K562 (cell line): Measurements from ENCODE around the gene OR2V2. TPM values are rescaled to one million over a fixed set of nuclear protein-coding genes. Genes with fewer than 3 reads are reported as not detected.

ENCODE experiments used
- NR2F6 ChIP-seq: fragments of 450-650 bp; formaldehyde crosslinking; IDR thresholded peaks from 2 replicates; pipeline ENCODE4 v1.4.0; 2020; ENCODE audit warnings: mild to moderate bottlenecking
- TFAM ChIP-seq: fragments of 250-450 bp; sonication (Bioruptor Pico); conservative IDR thresholded peaks from 2 replicates; pipeline ENCODE4 v1.5.0; 2021; ENCODE audit warnings: mild to moderate bottlenecking, moderate library complexity
- ZNF12 ChIP-seq: sonication (generic); formaldehyde crosslinking; IDR thresholded peaks from 2 replicates; pipeline ENCODE4 v1.4.0; 2020; ENCODE audit warnings: mild to moderate bottlenecking, missing genetic modification reagents
- polyA plus RNA-seq, 8 experiments: library from polyadenylated mRNA; depleted of rRNA in 4 of 8; stranded (reverse) in 5 of 8; unstranded in 3 of 8; fragments of >200 nt; fragmentation: Nextera tagmentation in 2 of 8; fragmentation: Illumina TruSeq in 1 of 8; extraction: Ambion mirVana in 2 of 8; extraction: Trizol in 1 of 8; gene quantifications; 2 replicates each; pipeline versions ENCODE4 v1.2.1 to v1.2.3, GENCODE V29; 2011 to 2014; ENCODE audit warnings: inconsistent platforms in 1 of 8, missing spikeins in 1 of 8
- total RNA-seq, 7 experiments: library from RNA; depleted of rRNA in 6 of 7; stranded (reverse); fragments of >200 nt in 6 of 7; fragmentation: Illumina TruSeq in 2 of 7; extraction: Trizol in 2 of 7; gene quantifications; 2 replicates each; pipeline versions ENCODE4 v1.2.1 to v1.2.3, GENCODE V29; 2011 to 2021; ENCODE audit warnings: low replicate concordance in 1 of 7
- TF ChIP-seq, protein P1 (sequence below): fragments of 450-650 bp; IDR thresholded peaks from 2 replicates; pipeline ENCODE4 v1.6.1; 2016; ENCODE audit warnings: low read depth
- TF ChIP-seq, protein P2 (sequence below): fragments of 250-450 bp; sonication (Bioruptor Pico); IDR thresholded peaks from 2 replicates; pipeline ENCODE4 v1.5.0; 2020; ENCODE audit warnings: mild to moderate bottlenecking
- TF ChIP-seq, protein P3 (sequence below): fragments of 250-450 bp; sonication (Bioruptor Pico); IDR thresholded peaks from 2 replicates; pipeline ENCODE4 v1.5.0; 2021
- TF ChIP-seq, protein P4 (sequence below): IDR thresholded peaks from 2 replicates; pipeline ENCODE4 v1.6.1; 2011; ENCODE audit warnings: borderline replicate concordance, low read depth, mild to moderate bottlenecking, moderate library complexity, low read length; ENCODE audit not compliant: insufficient read depth, poor library complexity, severe bottlenecking
- TF ChIP-seq, protein P5 (sequence below): fragments of 450-650 bp; formaldehyde crosslinking; conservative IDR thresholded peaks from 2 replicates; pipeline ENCODE4 v1.4.0; 2022; ENCODE audit warnings: mild to moderate bottlenecking, missing genetic modification characterization

OR2V2 gene
- total and polyA plus RNA-seq, 9 of the 15 experiments (the other 6 are each of a cell fraction or from before 2014, with no cell fraction given) = 0.01 TPM; not detected in 8

DNA sequence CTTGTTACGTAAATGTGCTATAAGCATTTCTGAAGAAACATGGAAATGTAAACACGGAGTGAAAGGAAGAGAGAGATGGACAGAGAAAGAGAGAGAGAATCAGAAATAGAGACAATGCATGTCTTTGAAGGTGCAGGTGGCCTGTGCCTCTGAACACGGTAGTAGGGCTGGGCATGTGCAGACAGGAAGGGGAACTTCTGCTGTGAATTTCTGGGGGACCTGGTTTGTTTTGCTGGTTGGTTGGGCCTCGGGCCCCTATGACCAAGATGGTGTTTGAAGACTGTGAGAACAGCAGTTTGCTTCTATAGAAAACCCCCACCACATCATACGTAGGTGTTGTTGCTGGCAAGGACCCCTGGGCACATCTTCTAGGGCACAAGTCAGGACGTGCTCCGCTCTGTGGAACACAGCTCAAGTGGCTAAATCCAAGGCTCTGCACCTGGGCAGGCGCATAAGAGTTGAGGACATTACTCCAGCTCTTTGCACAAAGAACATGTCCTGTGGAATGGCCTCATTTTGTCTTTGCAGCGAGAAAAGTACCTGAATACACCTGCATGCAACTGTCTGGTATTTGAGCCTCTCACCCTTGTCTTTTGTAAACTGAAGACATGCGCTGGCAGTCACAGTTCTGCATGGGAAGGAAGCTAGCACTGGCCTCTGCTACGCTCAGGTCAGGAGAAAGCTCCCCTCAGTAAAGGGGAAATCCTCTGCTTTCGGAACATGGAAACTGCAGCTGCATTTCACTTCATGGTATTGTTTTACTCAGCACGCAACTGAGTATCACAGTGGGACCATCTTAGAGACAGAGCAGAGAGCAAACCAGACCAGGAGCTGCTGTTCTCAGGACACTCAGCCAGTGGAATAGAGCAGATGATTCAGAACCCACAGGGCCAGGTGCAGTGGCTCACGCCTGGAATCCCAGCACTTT lies 2.7 kb downstream of the OR2V2 start (continued):
- TF ChIP-seq, protein P1, sequence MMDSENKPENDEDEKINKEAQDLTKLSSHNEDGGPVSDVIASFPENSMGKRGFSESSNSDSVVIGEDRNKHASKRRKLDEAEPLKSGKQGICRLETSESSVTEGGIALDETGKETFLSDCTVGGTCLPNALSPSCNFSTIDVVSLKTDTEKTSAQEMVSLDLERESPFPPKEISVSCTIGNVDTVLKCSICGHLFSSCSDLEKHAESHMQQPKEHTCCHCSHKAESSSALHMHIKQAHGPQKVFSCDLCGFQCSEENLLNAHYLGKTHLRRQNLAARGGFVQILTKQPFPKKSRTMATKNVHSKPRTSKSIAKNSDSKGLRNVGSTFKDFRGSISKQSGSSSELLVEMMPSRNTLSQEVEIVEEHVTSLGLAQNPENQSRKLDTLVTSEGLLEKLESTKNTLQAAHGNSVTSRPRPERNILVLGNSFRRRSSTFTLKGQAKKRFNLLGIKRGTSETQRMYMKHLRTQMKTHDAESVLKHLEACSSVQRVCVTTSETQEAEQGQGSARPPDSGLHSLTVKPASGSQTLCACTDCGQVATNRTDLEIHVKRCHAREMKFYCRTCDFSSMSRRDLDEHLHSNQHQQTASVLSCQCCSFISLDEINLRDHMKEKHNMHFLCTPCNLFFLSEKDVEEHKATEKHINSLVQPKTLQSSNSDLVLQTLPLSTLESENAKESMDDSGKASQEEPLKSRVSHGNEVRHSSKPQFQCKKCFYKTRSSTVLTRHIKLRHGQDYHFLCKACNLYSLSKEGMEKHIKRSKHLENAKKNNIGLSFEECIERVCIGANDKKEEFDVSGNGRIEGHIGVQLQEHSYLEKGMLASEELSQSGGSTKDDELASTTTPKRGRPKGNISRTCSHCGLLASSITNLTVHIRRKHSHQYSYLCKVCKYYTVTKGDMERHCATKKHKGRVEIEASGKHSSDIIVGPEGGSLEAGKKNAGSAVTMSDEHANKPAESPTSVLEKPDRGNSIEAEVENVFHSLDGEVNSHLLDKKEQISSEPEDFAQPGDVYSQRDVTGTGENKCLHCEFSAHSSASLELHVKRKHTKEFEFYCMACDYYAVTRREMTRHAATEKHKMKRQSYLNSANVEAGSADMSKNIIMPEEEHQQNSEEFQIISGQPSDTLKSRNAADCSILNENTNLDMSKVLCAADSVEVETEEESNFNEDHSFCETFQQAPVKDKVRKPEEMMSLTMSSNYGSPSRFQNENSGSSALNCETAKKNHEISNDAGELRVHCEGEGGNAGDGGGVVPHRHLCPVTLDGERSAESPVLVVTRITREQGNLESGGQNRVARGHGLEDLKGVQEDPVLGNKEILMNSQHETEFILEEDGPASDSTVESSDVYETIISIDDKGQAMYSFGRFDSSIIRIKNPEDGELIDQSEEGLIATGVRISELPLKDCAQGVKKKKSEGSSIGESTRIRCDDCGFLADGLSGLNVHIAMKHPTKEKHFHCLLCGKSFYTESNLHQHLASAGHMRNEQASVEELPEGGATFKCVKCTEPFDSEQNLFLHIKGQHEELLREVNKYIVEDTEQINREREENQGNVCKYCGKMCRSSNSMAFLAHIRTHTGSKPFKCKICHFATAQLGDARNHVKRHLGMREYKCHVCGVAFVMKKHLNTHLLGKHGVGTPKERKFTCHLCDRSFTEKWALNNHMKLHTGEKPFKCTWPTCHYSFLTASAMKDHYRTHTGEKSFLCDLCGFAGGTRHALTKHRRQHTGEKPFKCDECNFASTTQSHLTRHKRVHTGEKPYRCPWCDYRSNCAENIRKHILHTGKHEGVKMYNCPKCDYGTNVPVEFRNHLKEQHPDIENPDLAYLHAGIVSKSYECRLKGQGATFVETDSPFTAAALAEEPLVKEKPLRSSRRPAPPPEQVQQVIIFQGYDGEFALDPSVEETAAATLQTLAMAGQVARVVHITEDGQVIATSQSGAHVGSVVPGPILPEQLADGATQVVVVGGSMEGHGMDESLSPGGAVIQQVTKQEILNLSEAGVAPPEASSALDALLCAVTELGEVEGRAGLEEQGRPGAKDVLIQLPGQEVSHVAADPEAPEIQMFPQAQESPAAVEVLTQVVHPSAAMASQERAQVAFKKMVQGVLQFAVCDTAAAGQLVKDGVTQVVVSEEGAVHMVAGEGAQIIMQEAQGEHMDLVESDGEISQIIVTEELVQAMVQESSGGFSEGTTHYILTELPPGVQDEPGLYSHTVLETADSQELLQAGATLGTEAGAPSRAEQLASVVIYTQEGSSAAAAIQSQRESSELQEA = no peak
- TF ChIP-seq NR2F6 (no peak), ZNF12 (CRISPR knock-in tag) (no peak), TFAM (CRISPR knock-in tag) (no peak)
- TF ChIP-seq, protein P2, sequence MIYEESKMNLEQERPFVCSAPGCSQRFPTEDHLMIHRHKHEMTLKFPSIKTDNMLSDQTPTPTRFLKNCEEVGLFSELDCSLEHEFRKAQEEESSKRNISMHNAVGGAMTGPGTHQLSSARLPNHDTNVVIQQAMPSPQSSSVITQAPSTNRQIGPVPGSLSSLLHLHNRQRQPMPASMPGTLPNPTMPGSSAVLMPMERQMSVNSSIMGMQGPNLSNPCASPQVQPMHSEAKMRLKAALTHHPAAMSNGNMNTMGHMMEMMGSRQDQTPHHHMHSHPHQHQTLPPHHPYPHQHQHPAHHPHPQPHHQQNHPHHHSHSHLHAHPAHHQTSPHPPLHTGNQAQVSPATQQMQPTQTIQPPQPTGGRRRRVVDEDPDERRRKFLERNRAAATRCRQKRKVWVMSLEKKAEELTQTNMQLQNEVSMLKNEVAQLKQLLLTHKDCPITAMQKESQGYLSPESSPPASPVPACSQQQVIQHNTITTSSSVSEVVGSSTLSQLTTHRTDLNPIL (CRISPR knock-in tag) = no peak
- TF ChIP-seq, protein P3, sequence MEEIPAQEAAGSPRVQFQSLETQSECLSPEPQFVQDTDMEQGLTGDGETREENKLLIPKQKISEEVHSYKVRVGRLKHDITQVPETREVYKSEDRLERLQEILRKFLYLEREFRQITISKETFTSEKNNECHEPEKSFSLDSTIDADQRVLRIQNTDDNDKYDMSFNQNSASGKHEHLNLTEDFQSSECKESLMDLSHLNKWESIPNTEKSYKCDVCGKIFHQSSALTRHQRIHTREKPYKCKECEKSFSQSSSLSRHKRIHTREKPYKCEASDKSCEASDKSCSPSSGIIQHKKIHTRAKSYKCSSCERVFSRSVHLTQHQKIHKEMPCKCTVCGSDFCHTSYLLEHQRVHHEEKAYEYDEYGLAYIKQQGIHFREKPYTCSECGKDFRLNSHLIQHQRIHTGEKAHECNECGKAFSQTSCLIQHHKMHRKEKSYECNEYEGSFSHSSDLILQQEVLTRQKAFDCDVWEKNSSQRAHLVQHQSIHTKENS = no peak
- TF ChIP-seq, protein P4, sequence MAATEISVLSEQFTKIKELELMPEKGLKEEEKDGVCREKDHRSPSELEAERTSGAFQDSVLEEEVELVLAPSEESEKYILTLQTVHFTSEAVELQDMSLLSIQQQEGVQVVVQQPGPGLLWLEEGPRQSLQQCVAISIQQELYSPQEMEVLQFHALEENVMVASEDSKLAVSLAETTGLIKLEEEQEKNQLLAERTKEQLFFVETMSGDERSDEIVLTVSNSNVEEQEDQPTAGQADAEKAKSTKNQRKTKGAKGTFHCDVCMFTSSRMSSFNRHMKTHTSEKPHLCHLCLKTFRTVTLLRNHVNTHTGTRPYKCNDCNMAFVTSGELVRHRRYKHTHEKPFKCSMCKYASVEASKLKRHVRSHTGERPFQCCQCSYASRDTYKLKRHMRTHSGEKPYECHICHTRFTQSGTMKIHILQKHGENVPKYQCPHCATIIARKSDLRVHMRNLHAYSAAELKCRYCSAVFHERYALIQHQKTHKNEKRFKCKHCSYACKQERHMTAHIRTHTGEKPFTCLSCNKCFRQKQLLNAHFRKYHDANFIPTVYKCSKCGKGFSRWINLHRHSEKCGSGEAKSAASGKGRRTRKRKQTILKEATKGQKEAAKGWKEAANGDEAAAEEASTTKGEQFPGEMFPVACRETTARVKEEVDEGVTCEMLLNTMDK = no peak
- TF ChIP-seq, protein P5, sequence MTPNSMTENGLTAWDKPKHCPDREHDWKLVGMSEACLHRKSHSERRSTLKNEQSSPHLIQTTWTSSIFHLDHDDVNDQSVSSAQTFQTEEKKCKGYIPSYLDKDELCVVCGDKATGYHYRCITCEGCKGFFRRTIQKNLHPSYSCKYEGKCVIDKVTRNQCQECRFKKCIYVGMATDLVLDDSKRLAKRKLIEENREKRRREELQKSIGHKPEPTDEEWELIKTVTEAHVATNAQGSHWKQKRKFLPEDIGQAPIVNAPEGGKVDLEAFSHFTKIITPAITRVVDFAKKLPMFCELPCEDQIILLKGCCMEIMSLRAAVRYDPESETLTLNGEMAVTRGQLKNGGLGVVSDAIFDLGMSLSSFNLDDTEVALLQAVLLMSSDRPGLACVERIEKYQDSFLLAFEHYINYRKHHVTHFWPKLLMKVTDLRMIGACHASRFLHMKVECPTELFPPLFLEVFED (CRISPR knock-in tag) = no peak
